ENCODE data around the gene IL33.

The IL33 gene

GRCh38 chr9:6305954-6306563 is 90.5 kb downstream of the IL33 start:
- FAIRE-seq: peak; percentile 99

Measured in islet of Langerhans (tissue), 1 donor.